NB4 (cell line): ENCODE measurements around the gene CDH4.

ENCODE experiments used
- DNase-seq: peaks from one replicate; pipeline ENCODE4 v3.0.0; 2010; ENCODE audit warnings: low read depth
- H3K4me3 ChIP-seq: one replicate; pipeline ENCODE4 v1.5.1; 2011; ENCODE audit warnings: mild to moderate bottlenecking, low read depth, low read length, moderate library complexity
- CTCF ChIP-seq: IDR thresholded peaks from one replicate; pipeline ENCODE4 v1.5.1; 2012; ENCODE audit warnings: low read depth, low read length
- MAX ChIP-seq: IDR thresholded peaks from 2 replicates; pipeline ENCODE4 v1.6.1; 2011; ENCODE audit warnings: low read depth, low read length
- MYC ChIP-seq: IDR thresholded peaks from 2 replicates; pipeline ENCODE4 v1.6.1; 2011; ENCODE audit warnings: low read depth, low read length
- POLR2A ChIP-seq: IDR thresholded peaks from 2 replicates; pipeline ENCODE4 v1.6.1; 2011; ENCODE audit warnings: mild to moderate bottlenecking; ENCODE audit not compliant: insufficient read length; ENCODE audit errors: extremely low read depth

CDH4 gene

GRCh38 chr20:61976263-61976643 lies 724.2 kb downstream of the CDH4 start:
- H3K4me3 ChIP-seq = no peak overlapping the region
- no peak for TF ChIP-seq MAX
- TF ChIP-seq MYC = no peak
- no peak for TF ChIP-seq POLR2A
- no peak for TF ChIP-seq CTCF
- DNase-seq = no peak

- no peak for TF ChIP-seq POLR2A
- no peak for TF ChIP-seq MYC
- no peak for TF ChIP-seq MAX
- no peak for TF ChIP-seq CTCF
- no peak for DNase-seq
- H3K4me3 ChIP-seq = no peak overlapping the region
These were observed 724.8 kb downstream of the CDH4 start for GRCh38 chr20:61976644-61977418.

- no peak for DNase-seq
- no peak for TF ChIP-seq POLR2A
- no peak for TF ChIP-seq CTCF
- TF ChIP-seq MYC = no peak
- TF ChIP-seq MAX = no peak
- H3K4me3 ChIP-seq = no peak overlapping the region
These were observed 725.3 kb downstream of the CDH4 start for GRCh38 chr20:61977419-61977786.

GRCh38 chr20:61978491-61978890 lies 726.4 kb downstream of the CDH4 start:
- no peak for DNase-seq
- no peak for TF ChIP-seq POLR2A
- no peak overlapping the region for H3K4me3 ChIP-seq

- no peak for DNase-seq
- TF ChIP-seq MAX (no peak), MYC (no peak), POLR2A (no peak), CTCF (no peak)
- H3K4me3 ChIP-seq = no peak overlapping the region
These were observed 727.0 kb downstream of the CDH4 start for GRCh38 chr20:61979090-61979489.

- no peak overlapping the region for H3K4me3 ChIP-seq
- DNase-seq = no peak
- TF ChIP-seq CTCF (no peak), POLR2A (no peak), MYC (no peak), MAX (no peak)
These were observed 727.9 kb downstream of the CDH4 start for GRCh38 chr20:61979701-61980635.
